HG02938 (cell line): Measurements from ENCODE around the gene KCTD4.
"Not testable (repeated sequence)": the region's sequence is repeated elsewhere in the genome, so short reads cannot be mapped to it uniquely, and the experiment has no call there.

Experiments used
- ATAC-seq: cut with Tn5 transposase; IDR thresholded peaks from one replicate; pipeline ENCODE4 v1.9.1; 2021; ENCODE audit warnings: mild to moderate bottlenecking, moderate library complexity; ENCODE audit not compliant: unreplicated experiment

The KCTD4 gene

GRCh38 chr13:45216193-45216592, 15.3 kb upstream of the KCTD4 start:
- no peak for ATAC-seq

DNA sequence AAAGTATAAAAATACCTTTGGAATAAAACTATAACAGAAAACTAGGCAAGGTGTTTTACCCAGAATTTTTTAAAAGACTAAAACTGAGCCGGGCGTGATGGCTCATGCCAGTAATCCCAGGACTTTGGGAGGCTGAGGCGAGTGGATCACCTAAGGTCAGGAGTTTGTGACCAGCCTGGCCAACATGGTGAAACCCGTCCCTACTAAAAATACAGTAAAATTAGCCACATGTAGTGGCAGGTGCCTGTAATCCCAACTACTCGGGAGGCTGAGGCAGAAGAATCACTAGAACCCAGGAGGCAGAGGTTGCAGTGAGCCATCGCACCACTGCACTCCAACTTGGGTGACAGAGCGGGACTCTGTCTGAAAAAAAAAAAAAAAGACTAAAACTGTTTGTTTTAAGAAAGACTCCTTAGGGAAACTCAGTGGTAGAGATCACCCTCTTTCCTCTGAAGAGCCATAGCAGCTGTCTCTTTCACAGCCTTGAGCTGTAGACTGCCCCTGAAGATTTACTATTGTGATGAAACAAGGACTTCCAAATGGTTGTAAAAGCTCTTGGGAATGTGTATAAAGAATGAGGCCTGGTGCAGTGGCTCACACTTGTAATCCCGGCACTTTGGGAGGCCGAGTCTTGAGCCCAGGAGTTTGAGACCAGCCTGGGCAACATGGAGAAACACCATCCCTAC, 14.7 kb upstream of the KCTD4 start:
- ATAC-seq, result no peak

- ATAC-seq, result no peak
These were observed 8.4 kb upstream of the KCTD4 start for GRCh38 chr13:45209229-45209628.

DNA sequence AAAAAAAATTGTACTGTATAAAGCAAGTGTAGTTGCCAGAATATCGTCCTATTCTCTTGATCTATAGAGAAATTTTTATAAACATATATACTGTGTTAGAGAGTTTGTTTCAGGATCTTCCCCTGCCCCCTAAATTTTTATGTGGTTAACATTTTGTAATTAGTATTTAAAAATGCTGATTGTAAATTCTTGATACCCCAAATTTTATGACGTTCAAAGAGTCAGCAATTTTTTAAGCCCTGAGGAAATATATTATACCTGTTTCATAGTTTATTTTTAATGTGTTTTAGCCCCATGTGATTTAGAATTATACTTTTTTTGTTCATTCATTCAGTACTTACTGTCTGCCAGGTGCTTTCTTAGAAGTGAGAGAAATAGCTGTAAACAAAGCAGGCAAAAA, 7.3 kb upstream of the KCTD4 start:
- no peak for ATAC-seq

- no peak for ATAC-seq
These were observed 6.5 kb upstream of the KCTD4 start for GRCh38 chr13:45207319-45207718.

- ATAC-seq, result no peak
These were observed 5.5 kb upstream of the KCTD4 start for GRCh38 chr13:45206340-45206739.

DNA sequence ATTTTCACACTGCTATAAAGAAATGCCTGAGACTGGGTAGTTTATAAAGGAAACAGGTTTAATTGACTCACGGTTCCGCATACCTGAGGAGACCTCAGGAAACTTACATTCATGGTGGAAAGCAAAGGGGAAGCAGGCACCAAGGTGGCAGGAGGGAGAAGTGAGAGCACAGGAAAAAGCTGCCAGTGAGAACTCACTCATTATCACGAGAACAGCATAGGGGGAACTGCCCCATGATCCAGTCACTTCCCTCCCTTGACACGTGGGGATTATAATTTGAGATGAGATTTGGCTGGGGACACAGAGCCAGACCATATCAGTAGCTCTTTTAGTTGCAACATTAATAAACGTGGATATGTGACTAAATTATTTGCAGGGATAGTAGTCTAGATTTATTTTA, 4.3 kb upstream of the KCTD4 start:
- no peak for ATAC-seq

- no peak for ATAC-seq
These were observed 1.1 kb downstream of the KCTD4 start for GRCh38 chr13:45199711-45200110.

DNA sequence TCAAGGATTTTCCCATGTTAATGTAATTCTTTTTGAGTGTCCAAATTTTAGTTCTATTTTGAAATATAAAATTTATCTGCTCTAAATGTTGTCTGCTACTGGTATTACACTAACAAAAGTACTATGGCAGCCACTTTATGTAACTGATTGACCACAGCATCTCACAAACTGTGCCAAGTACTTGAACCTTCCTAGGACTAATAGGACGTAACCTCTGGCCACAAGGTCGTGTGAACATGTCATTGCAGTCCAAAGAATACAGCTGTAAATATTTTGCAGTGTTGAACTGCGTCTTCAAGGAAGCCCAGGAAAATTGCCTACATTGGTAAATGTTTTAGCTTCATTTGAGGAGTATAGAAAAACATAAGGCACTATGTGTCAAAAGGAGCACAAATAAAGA, 1.9 kb downstream of the KCTD4 start:
- no peak for ATAC-seq

- ATAC-seq, result no peak
These were observed 2.8 kb downstream of the KCTD4 start for GRCh38 chr13:45198041-45198440.

DNA sequence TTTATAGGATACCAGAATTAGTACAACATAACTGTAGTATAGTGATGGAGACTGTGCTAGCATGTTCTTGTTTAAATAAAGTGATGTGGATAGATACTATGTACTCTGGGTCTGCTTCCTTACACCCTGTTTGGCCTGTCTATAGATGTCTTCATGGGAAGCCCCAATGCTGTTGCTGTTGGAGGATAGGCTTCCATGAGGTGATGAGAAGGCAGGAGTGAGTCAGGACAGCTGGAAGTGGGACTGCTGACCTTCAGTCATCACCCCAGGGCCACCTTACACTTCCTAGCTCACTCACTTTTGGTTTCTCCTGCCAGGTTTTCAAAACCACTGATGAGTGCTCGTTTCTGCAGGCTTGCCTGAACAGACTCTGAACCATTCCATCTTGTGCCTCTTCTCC, 4.2 kb downstream of the KCTD4 start:
- ATAC-seq, result no peak

DNA sequence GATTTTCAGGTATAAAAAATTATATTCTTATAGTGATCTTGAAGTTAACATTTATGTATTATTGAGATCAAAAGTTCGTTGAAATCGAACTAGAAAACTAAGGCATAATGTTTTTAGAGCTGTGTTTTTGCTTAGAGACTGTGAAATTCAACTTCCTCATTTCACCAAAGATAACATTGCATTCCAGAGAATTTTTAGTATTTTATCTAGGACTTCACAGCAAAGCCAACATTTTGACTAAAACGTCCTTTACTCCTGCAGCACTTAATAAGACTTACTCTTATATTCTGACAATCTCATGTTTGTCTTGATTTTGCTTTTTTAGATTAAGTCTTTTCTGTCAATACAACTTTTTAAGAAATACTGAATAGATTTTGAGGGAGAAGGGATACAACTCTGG, 4.7 kb downstream of the KCTD4 start:
- no peak for ATAC-seq

DNA sequence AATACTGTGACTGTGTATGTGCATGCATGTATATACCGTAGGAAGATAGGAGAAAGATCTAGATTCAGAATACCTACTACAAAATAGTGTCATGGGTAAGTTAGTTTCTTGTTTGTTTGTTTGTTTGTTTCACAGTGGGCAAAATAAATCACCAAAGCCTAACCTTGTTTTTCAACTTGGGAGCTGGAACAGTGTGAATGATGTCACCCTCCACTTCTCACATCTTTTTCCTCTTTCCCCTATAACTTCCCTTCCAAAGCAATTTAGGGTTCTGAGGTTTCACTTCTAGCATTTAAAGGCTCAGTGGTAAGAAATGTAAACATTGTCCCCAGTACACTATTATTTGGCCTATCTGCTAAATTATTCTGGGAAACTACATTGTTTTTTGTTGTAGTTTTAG, 5.4 kb downstream of the KCTD4 start:
- ATAC-seq, result no peak

- no peak for ATAC-seq
These were observed 6.5 kb downstream of the KCTD4 start for GRCh38 chr13:45194081-45194939.

DNA sequence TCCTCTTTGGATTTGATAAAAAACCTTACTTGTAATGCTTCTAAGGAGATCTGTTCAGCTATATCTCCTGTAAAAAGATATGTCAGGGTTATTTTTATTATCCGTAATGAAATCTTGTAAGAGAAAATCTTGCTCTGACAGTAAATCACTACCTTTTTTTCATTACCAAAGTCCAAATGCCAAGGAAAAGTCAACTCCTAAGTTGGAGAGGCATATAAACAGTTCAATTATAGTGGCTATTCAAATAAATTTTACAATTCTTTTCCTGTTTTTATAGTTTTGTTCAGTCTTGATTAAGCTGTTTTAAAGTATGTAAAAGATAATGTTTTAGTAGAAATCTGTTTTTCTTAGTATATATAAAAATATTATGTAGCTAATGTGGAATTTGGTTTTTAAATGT, 9.0 kb downstream of the KCTD4 start:
- ATAC-seq, result no peak

- ATAC-seq, result not testable (repeated sequence)
These were observed 11.3 kb downstream of the KCTD4 start for GRCh38 chr13:45189511-45189910.

- not testable (repeated sequence) for ATAC-seq
These were observed 11.8 kb downstream of the KCTD4 start for GRCh38 chr13:45189077-45189476.

- ATAC-seq, result no peak
These were observed 15.6 kb downstream of the KCTD4 start for GRCh38 chr13:45185286-45185685.

- ATAC-seq, result no peak
These were observed 16.2 kb downstream of the KCTD4 start for GRCh38 chr13:45184693-45185092.

DNA sequence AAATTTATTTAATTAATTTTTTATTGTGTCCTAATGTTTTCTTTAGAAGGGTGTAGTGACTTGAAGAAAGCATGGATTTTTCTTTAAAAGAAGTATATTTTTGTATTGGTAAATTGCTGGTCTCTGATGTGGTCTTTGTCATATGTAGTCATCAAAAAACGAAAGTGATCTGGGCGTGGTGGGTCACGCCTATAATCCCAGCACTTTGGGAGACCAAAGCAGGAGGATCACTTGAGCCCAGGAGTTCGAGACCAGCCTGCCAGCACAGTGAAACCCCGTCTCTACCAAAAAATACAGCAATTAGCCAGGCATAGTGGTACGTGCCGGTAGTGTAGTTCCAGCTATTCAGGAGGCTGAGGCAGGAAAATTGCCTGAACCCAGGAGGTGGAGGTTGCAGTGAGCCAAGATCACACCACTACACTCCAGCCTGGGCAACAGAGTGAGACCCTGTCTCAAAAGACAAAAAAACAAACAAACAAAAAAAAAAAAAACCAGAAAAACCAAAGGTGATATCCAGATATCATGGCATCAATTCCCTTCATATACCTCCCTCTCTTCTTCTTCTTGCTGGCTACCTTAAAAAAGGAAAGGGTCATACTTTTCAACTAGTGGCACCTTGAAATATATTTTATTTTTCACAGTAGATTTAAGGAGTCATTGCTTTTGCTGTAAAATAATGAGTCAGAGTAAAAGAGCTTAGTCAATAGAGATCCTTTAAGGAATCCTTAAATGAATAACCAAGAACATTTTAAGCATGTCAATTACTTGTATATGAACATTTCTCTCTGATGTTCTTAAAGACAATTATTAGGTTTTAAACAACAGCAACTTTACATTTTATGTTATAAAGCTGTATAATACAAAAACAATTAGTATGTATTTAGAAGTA, 19.9 kb downstream of the KCTD4 start:
- ATAC-seq, result no peak

DNA sequence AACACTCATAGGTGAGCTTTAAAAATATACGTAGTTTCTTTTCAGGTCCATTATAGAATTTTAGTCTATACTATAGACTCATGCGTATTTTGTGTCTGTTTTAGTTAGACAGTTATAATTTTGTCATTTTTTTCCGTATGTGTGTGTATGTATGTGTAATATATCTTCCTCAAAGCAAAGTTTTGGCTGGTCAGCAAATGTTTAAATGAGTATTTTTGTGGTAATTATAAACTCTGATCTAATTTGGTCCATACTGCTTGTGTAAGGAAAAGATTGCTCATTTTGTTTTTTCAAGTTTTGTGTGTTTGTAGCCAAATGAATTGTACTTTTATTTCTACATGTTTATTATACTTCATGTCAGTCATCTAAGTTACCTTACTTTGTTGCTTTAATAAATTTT, 20.5 kb downstream of the KCTD4 start:
- no peak for ATAC-seq
